ENCODE data around the gene SPRR2D.

GRCh38 chr1:153035211-153035610, 5.7 kb downstream of the SPRR2D start:
- no peak for TF ChIP-seq CTCF (conservative IDR thresholded peaks at IDR 0.05; ENCODE audit: low read depth, low read length)
- TF ChIP-seq EZH2 (IDR thresholded peaks at IDR 0.05; ENCODE audit: borderline replicate concordance, low read depth, low read length, poor library complexity, severe bottlenecking): no peak

All from A673 (cell line).